IMR-90 (cell line): Measurements from ENCODE around the gene TNNI3K. TPM values are rescaled to one million over a fixed set of nuclear protein-coding genes. Genes with fewer than 3 reads are reported as not detected.

ENCODE experiments used
- ATAC-seq: fragments of 200-7000 bp; cut with Tn5 transposase; 2 replicates; pipeline ENCODE4 v1.9.1; 2020; ENCODE audit warnings: low read depth, mild to moderate bottlenecking, moderate library complexity
- BruUV-seq: library from RNA; stranded (reverse); fragments of 400-500 nt; replicated peaks from 2 replicates; lab custom pipeline; 2021; lab: Mats Ljungman, UMichigan
- CTCF ChIA-PET: fragments of 300-600 bp; formaldehyde crosslinking; extraction: SDS; loops from one replicate; lab custom pipeline; 2021; ENCODE audit warnings: antibody characterized with exemption; lab: Yijun Ruan, JAX
- POLR2A ChIA-PET: fragments of 300-600 bp; sonication (Branson Sonifier 250); formaldehyde crosslinking; loops from one replicate; lab custom pipeline; 2022; ENCODE audit warnings: antibody characterized with exemption; ENCODE audit not compliant: unreplicated experiment; lab: Charles Lee
- DNase-seq: peaks from one replicate; pipeline ENCODE4 v3.0.0; 2013
- H2AFZ ChIP-seq: replicated peaks from 2 replicates; pipeline ENCODE3; 2013; ENCODE audit warnings: low read length, mild to moderate bottlenecking; ENCODE audit not compliant: poor library complexity
- H2AK5ac ChIP-seq: 2 replicates; pipeline ENCODE4 v1.6.1; 2013; ENCODE audit warnings: low read depth, low read length, inconsistent platforms
- H2AK9ac ChIP-seq: replicated peaks from 2 replicates; pipeline ENCODE3; 2013; ENCODE audit warnings: mild to moderate bottlenecking, low read depth, low read length, moderate library complexity; ENCODE audit not compliant: poor library complexity
- H2BK120ac ChIP-seq: 2 replicates; pipeline ENCODE4 v1.6.1; 2013; ENCODE audit warnings: low read depth, low read length, inconsistent platforms
- H2BK15ac ChIP-seq: 3 replicates; pipeline ENCODE4 v1.6.1; 2013; ENCODE audit warnings: low read depth, low read length, inconsistent platforms
- H2BK20ac ChIP-seq: 2 replicates; pipeline ENCODE4 v1.6.1; 2013; ENCODE audit warnings: low read depth, mild to moderate bottlenecking, inconsistent platforms, low read length, moderate library complexity
- H2BK5ac ChIP-seq: 2 replicates; pipeline ENCODE4 v1.6.1; 2013; ENCODE audit warnings: mild to moderate bottlenecking, low read depth, low read length, inconsistent platforms; ENCODE audit not compliant: poor library complexity, severe bottlenecking
- H3K14ac ChIP-seq: replicated peaks from 2 replicates; pipeline ENCODE4 v1.6.1; 2013; ENCODE audit warnings: low read depth, low read length, inconsistent platforms
- H3K18ac ChIP-seq: 2 replicates; pipeline ENCODE4 v1.6.1; 2013; ENCODE audit warnings: low read depth, low read length, control low read depth
- H3K23ac ChIP-seq: 2 replicates; pipeline ENCODE4 v1.6.1; 2013; ENCODE audit warnings: low read depth, low read length, inconsistent platforms
- H3K27ac ChIP-seq: 2 replicates; pipeline ENCODE4 v1.5.1; 2013; ENCODE audit warnings: mild to moderate bottlenecking, control low read depth, low read length; ENCODE audit not compliant: insufficient read depth
- H3K27me3 ChIP-seq: 2 replicates; pipeline ENCODE4 v1.6.1; 2013; ENCODE audit warnings: low read length; ENCODE audit not compliant: control insufficient read depth, insufficient read depth
- H3K36me3 ChIP-seq: 2 replicates; pipeline ENCODE4 v1.6.1; 2013; ENCODE audit warnings: low read length, mixed read lengths; ENCODE audit not compliant: control insufficient read depth, insufficient read depth
- H3K4ac ChIP-seq: 2 replicates; pipeline ENCODE4 v1.6.1; 2013; ENCODE audit warnings: low read depth, low read length, inconsistent platforms
- H3K4me1 ChIP-seq: 2 replicates; pipeline ENCODE4 v1.6.1; 2013; ENCODE audit warnings: low read length, mixed read lengths; ENCODE audit not compliant: control insufficient read depth, insufficient read depth
- H3K4me2 ChIP-seq: 2 replicates; pipeline ENCODE4 v1.6.1; 2013; ENCODE audit warnings: low read depth, mild to moderate bottlenecking, control low read depth, low read length, moderate library complexity
- H3K4me3 ChIP-seq: 2 replicates; pipeline ENCODE4 v1.5.1; 2013; ENCODE audit warnings: low read depth, mild to moderate bottlenecking, control low read depth, low read length, moderate library complexity; ENCODE audit not compliant: insufficient read depth
- H3K56ac ChIP-seq: 2 replicates; pipeline ENCODE4 v1.6.1; 2013; ENCODE audit warnings: low read length, inconsistent platforms; ENCODE audit not compliant: insufficient read depth; ENCODE audit errors: extremely low read depth
- H3K79me1 ChIP-seq, 2 experiments: 2 replicates each; pipeline ENCODE4 v1.6.1; 2013; ENCODE audit warnings: low read length in 2 of 2, inconsistent platforms in 1 of 2, low read depth in 1 of 2
- H3K9ac ChIP-seq: 2 replicates; pipeline ENCODE4 v1.6.1; 2013; ENCODE audit warnings: low read depth, low read length, control low read depth
- H3K9me1 ChIP-seq: 2 replicates; pipeline ENCODE4 v1.6.1; 2013; ENCODE audit warnings: low read length, inconsistent platforms; ENCODE audit not compliant: insufficient read depth
- H3K9me3 ChIP-seq: 2 replicates; pipeline ENCODE4 v1.6.1; 2013; ENCODE audit warnings: low read length; ENCODE audit not compliant: control insufficient read depth, insufficient read depth
- H4K20me1 ChIP-seq: 2 replicates; pipeline ENCODE4 v1.6.1; 2013; ENCODE audit warnings: low read length, inconsistent platforms; ENCODE audit not compliant: insufficient read depth
- H4K5ac ChIP-seq: 2 replicates; pipeline ENCODE4 v1.6.1; 2013; ENCODE audit warnings: mild to moderate bottlenecking, low read depth, low read length, control low read depth
- H4K8ac ChIP-seq, 2 experiments: 2 replicates each; pipeline ENCODE4 v1.6.1; 2013; ENCODE audit warnings: low read depth in 2 of 2, low read length in 2 of 2, control low read depth in 1 of 2, inconsistent platforms in 1 of 2
- H4K91ac ChIP-seq: 2 replicates; pipeline ENCODE4 v1.6.1; 2013; ENCODE audit warnings: low read depth, low read length, inconsistent platforms; ENCODE audit not compliant: insufficient read depth
- BHLHE40 ChIP-seq: fragments of 150-350 bp; IDR thresholded peaks from 2 replicates; pipeline ENCODE4 v1.6.1; 2016; ENCODE audit warnings: mild to moderate bottlenecking, low read depth, low read length
- CHD1 ChIP-seq: IDR thresholded peaks from 2 replicates; pipeline ENCODE4 v1.6.1; 2012; ENCODE audit warnings: low read depth, low read length, improper control_type of control experiment
- CTCF ChIP-seq: conservative IDR thresholded peaks from 2 replicates; pipeline ENCODE4 v1.5.1; 2012; ENCODE audit warnings: mild to moderate bottlenecking, low read depth, low read length, improper control_type of control experiment
- FOS ChIP-seq: fragments of 150-350 bp; IDR thresholded peaks from 2 replicates; pipeline ENCODE4 v1.6.1; 2016; ENCODE audit warnings: low read depth, low read length
- MXI1 ChIP-seq: IDR thresholded peaks from 2 replicates; pipeline ENCODE4 v1.6.1; 2012; ENCODE audit warnings: low read depth, mild to moderate bottlenecking, low read length, moderate library complexity, borderline replicate concordance
- NFE2L2 ChIP-seq: fragments of 150-350 bp; IDR thresholded peaks from 2 replicates; pipeline ENCODE4 v1.6.1; 2016; ENCODE audit warnings: low read depth, mild to moderate bottlenecking, low read length
- POLR2A ChIP-seq: IDR thresholded peaks from 2 replicates; pipeline ENCODE4 v1.6.1; 2012; ENCODE audit warnings: mild to moderate bottlenecking, low read depth, low read length
- RCOR1 ChIP-seq: IDR thresholded peaks from 2 replicates; pipeline ENCODE4 v1.6.1; 2012; ENCODE audit warnings: mild to moderate bottlenecking, low read length, improper control_type of control experiment; ENCODE audit not compliant: insufficient replicate concordance
- RFX5 ChIP-seq: IDR thresholded peaks from 2 replicates; pipeline ENCODE4 v1.8.0; 2012; ENCODE audit warnings: low read depth, mild to moderate bottlenecking, low read length, moderate library complexity
- WGBS, 2 experiments: methylation state at CpG; one replicate each; pipeline versions ENCODE4 v1.1.5 to v1.1.7; 2013; ENCODE audit warnings: missing lambda C conversion rate in 2 of 2; ENCODE audit not compliant: insufficient read length in 1 of 2; ENCODE audit errors: extremely low coverage in 2 of 2; 5-methylcytosine and 5-hydroxymethylcytosine counted together
- dilution Hi-C: fragments of 300-500 bp; cut with HindIII; formaldehyde crosslinking; loops from one replicate; pipeline ENCODE4 v1.14.3; 2018; ENCODE audit warnings: low sequenced_read_pairs; ENCODE audit not compliant: unreplicated experiment
- in situ Hi-C: fragments of 300-500 bp; cut with MboI; formaldehyde crosslinking; loops from 3 replicates; pipeline ENCODE4 v1.14.3; 2019; ENCODE audit warnings: low sequenced_read_pairs, inconsistent platforms, mixed read lengths
- intact Hi-C: fragments of 100-400 bp; cut with micrococcal nuclease; formaldehyde crosslinking; loops from 2 replicates; pipeline ENCODE4 v1.10.0; 2022
- polyA plus RNA-seq, 3 experiments: library from polyadenylated mRNA; depleted of rRNA; stranded (reverse); fragments of >200 nt; gene quantifications; 2 replicates each; pipeline ENCODE4 v1.2.3, GENCODE V29; 2012; ENCODE audit warnings: low replicate concordance in 1 of 3
- total RNA-seq: library from RNA; depleted of rRNA; stranded (reverse); fragments of >200 nt; gene quantifications from 2 replicates; pipeline ENCODE4 v1.2.3, GENCODE V29; 2012

Gene TNNI3K
- total and polyA plus RNA-seq, 2 of the 4 experiments (the other 2 are of a cell fraction), result 0.90 to 1.3 TPM

DNA sequence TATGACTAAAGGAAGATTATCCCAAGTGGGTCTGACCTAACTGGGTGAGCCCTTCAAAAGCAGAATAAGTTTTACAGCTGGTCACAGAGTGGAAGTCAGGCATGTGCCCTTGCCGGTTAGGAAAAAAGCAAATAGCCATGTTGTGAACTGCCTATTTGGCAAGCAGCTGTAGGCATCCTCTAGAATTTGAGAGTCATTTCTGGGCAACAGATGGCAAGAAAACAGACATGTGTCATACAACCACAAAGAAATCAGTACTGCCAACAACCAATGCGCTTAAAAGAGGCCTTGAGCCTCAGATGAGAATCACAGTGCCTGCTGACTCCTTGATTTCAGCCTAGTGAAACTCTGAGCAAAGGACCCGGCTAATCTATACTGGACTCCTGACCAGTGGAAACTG lies 250.4 kb downstream of the TNNI3K start:
- H3K4me1 ChIP-seq, result no peaks in the 10 kb centered on the region
- no peak overlapping the region for H4K5ac ChIP-seq
- no peaks in the 10 kb centered on the region for H3K27me3 ChIP-seq
- H3K9ac ChIP-seq, result no peak overlapping the region
- H2BK20ac ChIP-seq, result no peak overlapping the region
- H3K23ac ChIP-seq, result no peak overlapping the region
- H3K4ac ChIP-seq, result no peak overlapping the region
- DNase-seq (no peak), ATAC-seq (no peak)
- no peak overlapping the region for H2AK9ac ChIP-seq
- H4K8ac ChIP-seq, result no peak overlapping the region
- in situ Hi-C loops (no loop called here), dilution Hi-C loops (no loop called here), intact Hi-C loops (no loop called here)
- no peak overlapping the region for H3K14ac ChIP-seq
- no peak overlapping the region for H3K27ac ChIP-seq
- BruUV-seq, result no TSS peak
- H3K9me1 ChIP-seq, result no peaks in the 10 kb centered on the region
- no peaks in the 10 kb centered on the region for H3K9me3 ChIP-seq
- no peak overlapping the region for H3K56ac ChIP-seq
- no peaks in the 10 kb centered on the region for H3K36me3 ChIP-seq
- H2BK15ac ChIP-seq, result no peak overlapping the region
- no peak overlapping the region for H2AK5ac ChIP-seq
- WGBS, 2 experiments, result 80% methylated on average over 1 of the region's 3 CpGs; no CpG with 5 or more reads in 1 of the 2 experiments
- H2BK5ac ChIP-seq, result no peak overlapping the region
- H3K4me3 ChIP-seq, result no peak overlapping the region
- POLR2A ChIA-PET, result no interaction called here
- H2BK120ac ChIP-seq, result no peak overlapping the region
- H3K4me2 ChIP-seq, result no peak overlapping the region
- no peak overlapping the region for H3K18ac ChIP-seq
- no peaks in the 10 kb centered on the region for H3K79me1 ChIP-seq
- H4K20me1 ChIP-seq, result no peaks in the 10 kb centered on the region
- no peak for TF ChIP-seq CTCF
- TF ChIP-seq POLR2A, result no peak
- TF ChIP-seq NFE2L2, result no peak
- no peak for TF ChIP-seq BHLHE40
- TF ChIP-seq MXI1, result no peak
- TF ChIP-seq RCOR1, result no peak
- TF ChIP-seq FOS, result no peak
- TF ChIP-seq CHD1, result no peak
- no peak for TF ChIP-seq RFX5
- no peak overlapping the region for H2AFZ ChIP-seq
- CTCF ChIA-PET, result no interaction called here
- no peak overlapping the region for H4K91ac ChIP-seq
